PC-3 (cell line): ENCODE measurements around the gene CELA2B. TPM values are rescaled to one million over a fixed set of nuclear protein-coding genes. Genes with fewer than 3 reads are reported as not detected.
"Not testable (repeated sequence)": the region's sequence is repeated elsewhere in the genome, so short reads cannot be mapped to it uniquely, and the experiment has no call there.

Experiments
- ATAC-seq: fragments of 200-7000 bp; cut with Tn5 transposase; 2 replicates; pipeline ENCODE4 v1.9.1; 2020; ENCODE audit warnings: mild to moderate bottlenecking, moderate library complexity
- BruUV-seq: library from RNA; stranded (reverse); fragments of 400-500 nt; replicated peaks from 2 replicates; lab custom pipeline; 2021; lab: Mats Ljungman, UMichigan
- CTCF ChIA-PET: fragments of 300-600 bp; sonication (Branson Sonifier 250); formaldehyde crosslinking; loops from one replicate; lab custom pipeline; 2022; ENCODE audit warnings: antibody characterized with exemption; lab: Charles Lee
- POLR2A ChIA-PET: fragments of 300-600 bp; sonication (Branson Sonifier 250); formaldehyde crosslinking; loops from one replicate; lab custom pipeline; 2022; ENCODE audit warnings: antibody characterized with exemption; ENCODE audit not compliant: unreplicated experiment; lab: Charles Lee
- DNase-seq: peaks from one replicate; pipeline ENCODE4 v3.0.0-alpha.2; 2015
- H2AFZ ChIP-seq: fragments of 300-600 bp; sonication (generic); 2 replicates; pipeline ENCODE4 v1.6.0; 2016; ENCODE audit warnings: antibody characterized with exemption, low read length
- H3F3A ChIP-seq: fragments of 300-600 bp; sonication (generic); one replicate; pipeline ENCODE4 v1.6.0; 2017; ENCODE audit warnings: antibody characterized with exemption, low read length, control low read depth, mild to moderate bottlenecking; ENCODE audit not compliant: unreplicated experiment
- H3K27ac ChIP-seq: fragments of 300-600 bp; sonication (generic); 2 replicates; pipeline ENCODE4 v1.5.1; 2016; ENCODE audit warnings: mild to moderate bottlenecking, low read length
- H3K27me3 ChIP-seq: fragments of 300-600 bp; sonication (generic); 2 replicates; pipeline ENCODE4 v1.6.1; 2016; ENCODE audit warnings: low read length, mixed read lengths
- H3K36me3 ChIP-seq: fragments of 300-600 bp; sonication (generic); 2 replicates; pipeline ENCODE4 v1.6.1; 2016; ENCODE audit warnings: low read depth, mixed run types, low read length, mixed read lengths
- H3K4me1 ChIP-seq: fragments of 300-600 bp; sonication (generic); 2 replicates; pipeline ENCODE4 v1.5.1; 2016; ENCODE audit warnings: low read length; ENCODE audit not compliant: insufficient read depth
- H3K4me2 ChIP-seq: fragments of 300-600 bp; sonication (generic); 2 replicates; pipeline ENCODE4 v1.6.0; 2016; ENCODE audit warnings: low read length
- H3K4me3 ChIP-seq: fragments of 300-600 bp; sonication (generic); 2 replicates; pipeline ENCODE4 v1.5.1; 2016; ENCODE audit warnings: mild to moderate bottlenecking, low read length, mixed read lengths
- H3K79me2 ChIP-seq: fragments of 300-600 bp; sonication (generic); 2 replicates; pipeline ENCODE4 v1.6.1; 2017; ENCODE audit warnings: low read length, mixed read lengths
- H3K9ac ChIP-seq: fragments of 300-600 bp; sonication (generic); 2 replicates; pipeline ENCODE4 v1.6.0; 2016; ENCODE audit warnings: mild to moderate bottlenecking, low read length
- H3K9me2 ChIP-seq: fragments of 300-600 bp; sonication (generic); replicated peaks from 2 replicates; pipeline ENCODE4 v1.6.1; 2016; ENCODE audit warnings: mixed run types, low read length, mixed read lengths
- H3K9me3 ChIP-seq: fragments of 300-600 bp; sonication (generic); 2 replicates; pipeline ENCODE4 v1.6.1; 2016; ENCODE audit warnings: low read length, mixed read lengths
- H4K20me1 ChIP-seq: fragments of 300-600 bp; sonication (generic); 2 replicates; pipeline ENCODE4 v1.6.1; 2016; ENCODE audit warnings: low read length, mixed read lengths
- EZH2 ChIP-seq: fragments of 300-600 bp; sonication (generic); IDR thresholded peaks from one replicate; pipeline ENCODE4 v1.6.1; 2017; ENCODE audit warnings: antibody characterized with exemption, mild to moderate bottlenecking, low read length; ENCODE audit not compliant: unreplicated experiment
- EZH2phosphoT487 ChIP-seq: fragments of 300-600 bp; sonication (generic); IDR thresholded peaks from 2 replicates; pipeline ENCODE4 v1.6.1; 2018; ENCODE audit warnings: mild to moderate bottlenecking, antibody characterized with exemption, low read length, borderline replicate concordance
- intact Hi-C: fragments of 100-400 bp; cut with micrococcal nuclease; formaldehyde crosslinking; loops from 2 replicates; pipeline ENCODE4 v1.9.0; 2023
- total RNA-seq: library from RNA; depleted of rRNA; stranded (reverse); fragments of >200 nt; gene quantifications from 2 replicates; pipeline ENCODE4 v1.2.3, GENCODE V29; 2014
- TF ChIP-seq, protein P1 (sequence below): fragments of 300-600 bp; sonication (generic); conservative IDR thresholded peaks from 2 replicates; pipeline ENCODE4 v1.5.1; 2017; ENCODE audit warnings: antibody characterized with exemption, low read depth, mild to moderate bottlenecking, low read length

Gene CELA2B
- total RNA-seq, 1 experiment from 2014 or later: not detected

DNA sequence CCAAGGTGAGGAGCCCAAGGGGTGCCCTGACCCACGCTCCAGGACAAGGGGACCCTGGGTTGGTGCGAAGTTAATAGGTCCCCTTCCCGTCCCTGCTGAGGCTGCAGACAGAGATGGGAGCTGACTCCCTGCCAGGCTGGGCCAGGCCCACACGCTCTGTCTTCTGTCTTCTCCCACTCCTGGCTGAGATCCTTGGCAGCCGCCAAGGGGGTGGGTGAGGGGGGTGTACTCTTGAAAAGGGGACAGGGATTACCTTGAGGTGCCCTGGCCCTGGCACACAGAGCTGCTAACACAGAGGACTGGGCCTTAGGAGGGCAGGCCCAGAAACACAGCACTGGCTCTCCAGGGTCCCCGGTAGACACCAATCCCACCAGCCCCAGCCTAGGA, 48.6 kb upstream of the CELA2B start:
- DNase-seq: no peak
- TF ChIP-seq EZH2 (no peak), EZH2phosphoT487 (no peak)
- TF ChIP-seq, protein P1, sequence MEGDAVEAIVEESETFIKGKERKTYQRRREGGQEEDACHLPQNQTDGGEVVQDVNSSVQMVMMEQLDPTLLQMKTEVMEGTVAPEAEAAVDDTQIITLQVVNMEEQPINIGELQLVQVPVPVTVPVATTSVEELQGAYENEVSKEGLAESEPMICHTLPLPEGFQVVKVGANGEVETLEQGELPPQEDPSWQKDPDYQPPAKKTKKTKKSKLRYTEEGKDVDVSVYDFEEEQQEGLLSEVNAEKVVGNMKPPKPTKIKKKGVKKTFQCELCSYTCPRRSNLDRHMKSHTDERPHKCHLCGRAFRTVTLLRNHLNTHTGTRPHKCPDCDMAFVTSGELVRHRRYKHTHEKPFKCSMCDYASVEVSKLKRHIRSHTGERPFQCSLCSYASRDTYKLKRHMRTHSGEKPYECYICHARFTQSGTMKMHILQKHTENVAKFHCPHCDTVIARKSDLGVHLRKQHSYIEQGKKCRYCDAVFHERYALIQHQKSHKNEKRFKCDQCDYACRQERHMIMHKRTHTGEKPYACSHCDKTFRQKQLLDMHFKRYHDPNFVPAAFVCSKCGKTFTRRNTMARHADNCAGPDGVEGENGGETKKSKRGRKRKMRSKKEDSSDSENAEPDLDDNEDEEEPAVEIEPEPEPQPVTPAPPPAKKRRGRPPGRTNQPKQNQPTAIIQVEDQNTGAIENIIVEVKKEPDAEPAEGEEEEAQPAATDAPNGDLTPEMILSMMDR: no peak
- Histone ChIP-seq H3K9me2 (no peaks in the 10 kb centered on the region), H3F3A (no peaks in the 10 kb centered on the region), H4K20me1 (peaks cover 12% of the 10 kb centered on the region; the same call in 1 of the 2 replicates), H3K9ac (no peak overlapping the region), H3K36me3 (peaks cover 25% of the 10 kb centered on the region), H3K27me3 (no peaks in the 10 kb centered on the region), H3K4me1 (peaks cover 39% of the 10 kb centered on the region), H2AFZ (no peak overlapping the region), H3K9me3 (no peaks in the 10 kb centered on the region), H3K27ac (0 out of 2 replicates have a peak overlapping the region, but pooled peaks have one; percentile 9), H3K4me3 (no peak overlapping the region), H3K4me2 (no peak overlapping the region), H3K79me2 (peaks cover 26% of the 10 kb centered on the region)
- ChIA-PET CTCF (no interaction called here), POLR2A (no interaction called here)
- ATAC-seq: no peak
- BruUV-seq: no TSS peak
- intact Hi-C loops: no loop called here

DNA sequence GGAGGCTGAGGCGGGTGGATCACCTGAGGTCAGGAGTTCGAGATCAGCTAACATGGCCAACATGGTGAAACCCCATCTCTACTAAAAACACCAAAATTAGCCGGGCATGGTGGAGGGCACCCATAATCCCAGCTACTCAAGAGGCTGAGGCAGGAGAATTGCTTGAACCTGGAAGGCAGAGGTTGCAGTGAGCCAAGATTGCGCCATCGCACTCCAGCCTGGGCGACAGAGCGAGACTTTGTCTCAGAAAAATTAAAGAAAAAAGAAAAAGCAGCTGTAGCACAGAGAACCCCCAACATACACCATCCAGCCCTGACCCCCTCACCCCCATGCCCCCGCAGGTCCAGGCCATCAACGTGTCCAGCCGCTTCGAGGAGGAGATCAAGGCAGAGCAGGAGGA, 47.7 kb upstream of the CELA2B start:
- POLR2A ChIA-PET, H2AFZ ChIP-seq, H3K9me2 ChIP-seq, DNase-seq, ATAC-seq, H3K27me3 ChIP-seq, H3F3A ChIP-seq, CTCF ChIA-PET, H3K9me3 ChIP-seq, H3K27ac ChIP-seq, BruUV-seq, H4K20me1 ChIP-seq, H3K4me3 ChIP-seq, intact Hi-C loops, H3K9ac ChIP-seq, H3K4me2 ChIP-seq: not testable (repeated sequence)
- peaks cover 25% of the 10 kb centered on the region for H3K36me3 ChIP-seq
- peaks cover 18% of the 10 kb centered on the region for H3K79me2 ChIP-seq
- peaks cover 45% of the 10 kb centered on the region for H3K4me1 ChIP-seq

DNA sequence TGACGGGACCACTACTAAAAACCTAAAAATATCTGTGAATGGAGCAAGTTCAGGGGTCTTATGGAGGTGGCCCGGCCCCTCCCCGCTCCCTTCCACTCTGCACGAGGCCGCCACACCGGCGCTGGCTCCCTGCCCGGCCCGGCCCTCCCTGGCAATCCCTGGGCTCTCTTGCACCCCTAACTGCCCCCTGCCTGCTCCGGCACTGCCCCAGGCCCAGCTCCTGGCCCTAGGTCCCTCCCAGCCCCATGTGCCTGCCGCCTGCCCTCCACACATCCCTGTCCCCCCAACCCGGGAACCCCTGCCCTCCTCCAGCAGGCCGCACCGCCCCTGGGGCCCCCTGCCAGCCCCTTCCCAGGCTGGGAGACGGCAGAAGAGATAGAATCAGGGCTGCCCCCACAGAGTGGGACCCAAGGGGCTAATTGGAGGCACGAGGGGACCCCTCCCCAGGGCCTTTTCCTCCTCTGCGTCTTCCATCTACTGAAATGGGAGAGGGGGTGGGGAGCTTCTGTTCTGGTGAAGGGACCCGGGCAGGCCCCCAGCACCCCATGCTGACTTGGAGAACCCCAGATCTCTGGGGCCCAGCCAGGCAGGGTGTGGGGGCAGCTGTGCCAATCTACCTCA, 47.0 kb upstream of the CELA2B start:
- TF ChIP-seq, protein P1: no peak
- no peak for TF ChIP-seq EZH2
- TF ChIP-seq EZH2phosphoT487: no peak
- DNase-seq: no peak
- H3K4me2 ChIP-seq: no peak overlapping the region
- H3K4me3 ChIP-seq: no peak overlapping the region
- peak overlapping the region; percentile 81 for H3K27ac ChIP-seq
- peak overlapping the region; percentile 45 for H3K9ac ChIP-seq
- peaks cover 25% of the 10 kb centered on the region for H3K36me3 ChIP-seq
- peaks cover 11% of the 10 kb centered on the region for H3K79me2 ChIP-seq
- intact Hi-C loops: no loop called here
- no peak for ATAC-seq
- ChIA-PET POLR2A (no interaction called here), CTCF (interaction anchor here (0.5 kb wide), 1 partner anchor 265 kb away, joined by 5 read pairs; no protein-coding TSS in a partner anchor)
- H4K20me1 ChIP-seq: 0 out of 2 replicates have a peak, but pooled peaks cover 4% of the 10 kb centered on the region
- TSS peak; percentile 4 for BruUV-seq
- no peaks in the 10 kb centered on the region for H3F3A ChIP-seq
- H3K9me2 ChIP-seq: no peaks in the 10 kb centered on the region
- peaks cover 41% of the 10 kb centered on the region for H3K4me1 ChIP-seq
- H2AFZ ChIP-seq: no peak overlapping the region
- H3K27me3 ChIP-seq: no peaks in the 10 kb centered on the region
- no peaks in the 10 kb centered on the region for H3K9me3 ChIP-seq
